ENCODE results near the gene LEPROT.
"Not testable (repeated sequence)": the region's sequence is repeated elsewhere in the genome, so short reads cannot be mapped to it uniquely, and the experiment has no call there.

The LEPROT gene

GRCh38 chr1:65437616-65438015, 17.1 kb downstream of the LEPROT start:
- DNase-seq (ENCODE audit: low read depth in 2 of 2), result no peak

- no peak for DNase-seq (ENCODE audit: low read depth in 2 of 2)
These were observed 19.9 kb downstream of the LEPROT start for GRCh38 chr1:65440322-65440900.

- no peak for DNase-seq (ENCODE audit: low read depth in 2 of 2)
These were observed 20.4 kb downstream of the LEPROT start for GRCh38 chr1:65440915-65441314.

- no peak for DNase-seq (ENCODE audit: low read depth in 2 of 2)
These were observed 21.0 kb downstream of the LEPROT start for GRCh38 chr1:65441464-65441863.

- no peak for DNase-seq (ENCODE audit: low read depth in 2 of 2)
These were observed 22.0 kb downstream of the LEPROT start for GRCh38 chr1:65442442-65442841.

GRCh38 chr1:65443647-65444046, 23.2 kb downstream of the LEPROT start:
- no peak for DNase-seq (ENCODE audit: low read depth in 2 of 2)

- no peak for DNase-seq (ENCODE audit: low read depth in 2 of 2)
These were observed 23.7 kb downstream of the LEPROT start for GRCh38 chr1:65444128-65444640.

GRCh38 chr1:65445837-65446236, 25.4 kb downstream of the LEPROT start:
- DNase-seq (ENCODE audit: low read depth in 2 of 2), result no peak

- DNase-seq (ENCODE audit: low read depth in 2 of 2), result no peak
These were observed 28.9 kb downstream of the LEPROT start for GRCh38 chr1:65449214-65449823.

- DNase-seq (ENCODE audit: low read depth in 2 of 2), result not testable (repeated sequence)
These were observed 35.2 kb downstream of the LEPROT start for GRCh38 chr1:65455678-65456077.

GRCh38 chr1:65456481-65456880, 36.0 kb downstream of the LEPROT start:
- no peak for DNase-seq (ENCODE audit: low read depth in 2 of 2)

- DNase-seq (ENCODE audit: low read depth in 2 of 2), result no peak
These were observed 37.4 kb downstream of the LEPROT start for GRCh38 chr1:65457868-65458267.

GRCh38 chr1:65458730-65459396, 38.4 kb downstream of the LEPROT start:
- no peak for DNase-seq (ENCODE audit: low read depth in 2 of 2)

GRCh38 chr1:65459397-65459768, 38.9 kb downstream of the LEPROT start:
- DNase-seq (ENCODE audit: low read depth in 2 of 2), result no peak

- DNase-seq (ENCODE audit: low read depth in 2 of 2), result not testable (repeated sequence)
These were observed 45.4 kb downstream of the LEPROT start for GRCh38 chr1:65465837-65466236.

GRCh38 chr1:65467536-65467935, 47.1 kb downstream of the LEPROT start:
- DNase-seq (ENCODE audit: low read depth in 2 of 2), result no peak

- no peak for DNase-seq (ENCODE audit: low read depth in 2 of 2)
These were observed 48.8 kb downstream of the LEPROT start for GRCh38 chr1:65469126-65469888.

GRCh38 chr1:65469889-65470340, 49.4 kb downstream of the LEPROT start:
- no peak for DNase-seq (ENCODE audit: low read depth in 2 of 2)

GRCh38 chr1:65470766-65471165, 50.3 kb downstream of the LEPROT start:
- DNase-seq (ENCODE audit: low read depth in 2 of 2), result no peak

- no peak for DNase-seq (ENCODE audit: low read depth in 2 of 2)
These were observed 50.9 kb downstream of the LEPROT start for GRCh38 chr1:65471213-65471833.

GRCh38 chr1:65471861-65472332, 51.4 kb downstream of the LEPROT start:
- no peak for DNase-seq (ENCODE audit: low read depth in 2 of 2)

GRCh38 chr1:65476327-65476726, 55.9 kb downstream of the LEPROT start:
- no peak for DNase-seq (ENCODE audit: low read depth in 2 of 2)

All from stimulated activated CD8-positive, alpha-beta memory T cell treated with anti-CD3 and anti-CD28 coated beads, Interleukin-7, amount 100 ng/mL, for 1 hour (primary cell).